GM13976 (cell line): ENCODE data around the gene UMOD.

ENCODE experiments used
- DNase-seq: peaks from one replicate; pipeline ENCODE4 v3.0.0; 2012; ENCODE audit warnings: low spot score
- in situ Hi-C: fragments of 300-500 bp; cut with MboI; formaldehyde crosslinking; loops from one replicate; pipeline ENCODE4 v1.12.0; 2022; ENCODE audit warnings: low sequenced_read_pairs, mixed read lengths, inconsistent platforms; ENCODE audit not compliant: unreplicated experiment
- TF ChIP-seq, protein P1 (sequence below): IDR thresholded peaks from 2 replicates; pipeline ENCODE4 v1.5.1; 2012; ENCODE audit warnings: borderline replicate concordance, mild to moderate bottlenecking; ENCODE audit not compliant: insufficient read depth; ENCODE audit errors: extremely low read depth, missing control alignments, control extremely low read depth

UMOD gene

GRCh38 chr16:20319406-20319805 lies 33.1 kb downstream of the UMOD start:
- TF ChIP-seq, protein P1, sequence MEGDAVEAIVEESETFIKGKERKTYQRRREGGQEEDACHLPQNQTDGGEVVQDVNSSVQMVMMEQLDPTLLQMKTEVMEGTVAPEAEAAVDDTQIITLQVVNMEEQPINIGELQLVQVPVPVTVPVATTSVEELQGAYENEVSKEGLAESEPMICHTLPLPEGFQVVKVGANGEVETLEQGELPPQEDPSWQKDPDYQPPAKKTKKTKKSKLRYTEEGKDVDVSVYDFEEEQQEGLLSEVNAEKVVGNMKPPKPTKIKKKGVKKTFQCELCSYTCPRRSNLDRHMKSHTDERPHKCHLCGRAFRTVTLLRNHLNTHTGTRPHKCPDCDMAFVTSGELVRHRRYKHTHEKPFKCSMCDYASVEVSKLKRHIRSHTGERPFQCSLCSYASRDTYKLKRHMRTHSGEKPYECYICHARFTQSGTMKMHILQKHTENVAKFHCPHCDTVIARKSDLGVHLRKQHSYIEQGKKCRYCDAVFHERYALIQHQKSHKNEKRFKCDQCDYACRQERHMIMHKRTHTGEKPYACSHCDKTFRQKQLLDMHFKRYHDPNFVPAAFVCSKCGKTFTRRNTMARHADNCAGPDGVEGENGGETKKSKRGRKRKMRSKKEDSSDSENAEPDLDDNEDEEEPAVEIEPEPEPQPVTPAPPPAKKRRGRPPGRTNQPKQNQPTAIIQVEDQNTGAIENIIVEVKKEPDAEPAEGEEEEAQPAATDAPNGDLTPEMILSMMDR: no peak
- no peak for DNase-seq
- in situ Hi-C loops: no loop called here

GRCh38 chr16:20318437-20318836 lies 34.1 kb downstream of the UMOD start:
- in situ Hi-C loops: no loop called here
- DNase-seq: no peak
- TF ChIP-seq, protein P1: no peak

DNA sequence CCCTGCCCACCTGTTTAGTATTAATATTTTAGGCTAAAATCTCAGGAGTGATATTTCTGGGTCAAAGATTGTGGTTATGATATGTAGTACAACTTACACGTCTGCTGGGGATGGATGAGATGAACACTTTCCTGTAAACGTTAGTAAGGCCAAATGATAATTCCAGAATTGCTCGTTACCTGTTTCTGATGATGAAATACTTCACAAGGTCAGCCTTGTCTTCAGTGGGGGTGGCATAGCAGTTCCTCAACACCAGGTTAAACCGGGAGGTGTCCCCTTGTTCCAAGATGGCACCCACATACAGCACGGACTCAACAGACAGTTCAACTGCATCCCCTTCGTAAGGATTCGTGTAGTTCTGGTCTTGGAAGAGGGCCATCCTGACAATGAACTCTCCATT lies 34.5 kb downstream of the UMOD start:
- in situ Hi-C loops: no loop called here
- no peak for DNase-seq
- TF ChIP-seq, protein P1: no peak

DNA sequence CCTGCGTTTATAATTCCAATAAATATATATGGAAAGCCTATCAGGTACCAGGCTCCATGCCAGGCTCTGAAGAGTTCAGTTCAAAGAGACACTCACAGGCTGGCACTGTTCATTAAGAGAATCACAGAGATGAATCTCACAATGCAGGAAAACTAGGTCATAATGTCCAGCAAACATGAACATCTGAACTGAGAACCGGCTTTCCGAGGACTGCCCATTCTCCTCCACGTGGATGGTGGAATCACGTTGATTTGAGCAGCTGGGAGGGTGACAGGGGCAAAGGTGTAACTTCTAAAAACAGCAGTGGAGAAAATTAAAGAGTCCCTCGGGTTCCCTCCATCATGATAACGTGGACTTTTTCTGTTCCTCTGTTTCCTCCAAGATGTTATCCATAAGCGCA lies 35.4 kb downstream of the UMOD start:
- TF ChIP-seq, protein P1: no peak
- DNase-seq: no peak
- in situ Hi-C loops: no loop called here

- in situ Hi-C loops: no loop called here
- TF ChIP-seq, protein P1: no peak
- no peak for DNase-seq
Measured at GRCh38 chr16:20316715-20317114, 35.8 kb downstream of the UMOD start.

DNA sequence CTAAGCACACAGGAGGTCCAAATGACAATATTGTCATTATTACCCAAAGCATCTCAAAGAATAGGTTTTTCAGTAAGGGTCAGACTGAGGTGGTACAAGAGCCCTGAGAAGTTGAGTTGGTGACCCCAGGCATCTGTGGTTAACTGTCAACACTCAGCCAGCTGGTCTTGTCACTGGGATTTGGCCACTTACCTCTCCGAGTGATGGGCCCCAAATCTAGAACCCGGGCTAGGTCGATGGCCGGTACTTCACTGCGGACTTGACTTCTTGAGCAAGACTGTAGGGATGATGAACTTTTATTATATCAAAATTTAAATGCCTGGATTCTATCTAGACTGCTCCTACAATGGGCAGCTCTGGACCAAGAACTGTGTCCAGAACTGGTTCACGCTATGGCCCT lies 36.8 kb downstream of the UMOD start:
- in situ Hi-C loops: no loop called here
- TF ChIP-seq, protein P1: no peak
- DNase-seq: no peak

DNA sequence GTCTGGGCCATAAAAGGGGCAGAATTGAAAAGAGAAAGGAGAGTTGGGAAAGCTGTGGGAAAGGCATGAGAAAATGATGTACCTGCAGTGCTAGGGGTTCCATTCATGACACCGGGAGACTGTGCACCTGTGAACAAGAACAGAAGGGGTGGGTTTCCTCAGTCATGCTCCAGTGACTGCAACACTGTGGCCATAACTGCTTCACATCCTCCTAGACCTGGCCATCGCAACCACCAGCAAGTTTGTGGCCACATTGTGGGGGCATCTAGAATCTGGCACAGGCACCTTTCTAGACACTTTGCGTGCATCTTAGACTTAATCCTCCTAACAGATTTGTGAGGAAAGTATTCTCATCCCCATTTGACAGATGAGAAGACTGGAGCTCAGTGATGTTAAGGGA lies 37.9 kb downstream of the UMOD start:
- in situ Hi-C loops: no loop called here
- TF ChIP-seq, protein P1: no peak

More for the DNA sequence above, 37.9 kb downstream of the UMOD start:
- DNase-seq: no peak
